ENCODE measurements around the gene TOPAZ1.

DNA sequence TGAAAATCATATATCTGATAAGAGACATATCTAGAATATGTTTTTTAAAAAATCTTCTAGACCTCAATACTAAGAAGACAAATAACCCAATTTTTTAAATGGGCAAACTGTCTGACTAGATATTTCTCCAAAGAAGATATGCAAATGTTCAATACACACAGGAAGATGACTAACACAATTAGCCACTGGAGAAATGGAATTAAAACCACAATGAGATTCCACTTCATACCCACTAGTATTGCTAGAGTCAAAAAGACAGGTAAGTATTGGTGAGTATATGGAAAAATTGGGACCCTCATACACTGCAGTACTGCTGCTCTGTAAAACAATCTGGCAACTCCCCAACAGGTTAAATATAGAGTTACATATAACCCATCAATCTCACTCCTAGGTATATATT, 33.1 kb upstream of the TOPAZ1 start:
- TF ChIP-seq CTCF (IDR thresholded peaks at IDR 0.05) (no peak), POLR2A (IDR thresholded peaks at IDR 0.05) (no peak)
